SK-N-SH (cell line): ENCODE data around the gene PRKACB. TPM values are rescaled to one million over a fixed set of nuclear protein-coding genes. Genes with fewer than 3 reads are reported as not detected.

Experiments
- CTCF ChIA-PET: fragments of 300-600, 350-600 bp; formaldehyde crosslinking; extraction: SDS; loops from one replicate; lab custom pipeline; 2021; lab: Yijun Ruan, JAX
- POLR2A ChIA-PET: fragments of 350-600 bp; sonication (Branson Sonifier 250); formaldehyde crosslinking; extraction: SDS; loops from one replicate; lab custom pipeline; 2020; ENCODE audit warnings: antibody characterized with exemption, inconsistent platforms; lab: Yijun Ruan, JAX
- DNase-seq: peaks from one replicate; pipeline ENCODE4 v3.0.0; 2012
- H2AFZ ChIP-seq: fragments of 200-600 bp; sonication (generic); 2 replicates; pipeline ENCODE4 v1.8.1; 2016; ENCODE audit warnings: antibody characterized with exemption, mild to moderate bottlenecking, low read depth
- H3F3A ChIP-seq: fragments of 200-600 bp; sonication (generic); replicated peaks from 2 replicates; pipeline ENCODE3; 2016; ENCODE audit warnings: antibody characterized with exemption, mild to moderate bottlenecking; ENCODE audit not compliant: insufficient read depth
- H3K27ac ChIP-seq, 2 experiments: fragments of 200-500 bp in 1 of 2; fragments of 200-600 bp in 1 of 2; sonication (Bioruptor generic) in 1 of 2; sonication (generic), shearing (Covaris generic) in 1 of 2; 2 replicates each; pipeline versions ENCODE4 v1.5.1 to v1.6.1; 2014 to 2016; ENCODE audit warnings: low read depth in 2 of 2, inconsistent platforms in 1 of 2, low read length in 1 of 2, mild to moderate bottlenecking in 1 of 2, mixed read lengths in 1 of 2
- H3K27me3 ChIP-seq: fragments of 200-600 bp; sonication (generic), shearing (Covaris generic); 2 replicates; pipeline ENCODE4 v1.6.1; 2016; ENCODE audit warnings: mixed run types; ENCODE audit not compliant: insufficient read depth
- H3K36me3 ChIP-seq, 2 experiments: fragments of 200-500 bp in 1 of 2; fragments of 200-600 bp in 1 of 2; sonication (Bioruptor generic) in 1 of 2; sonication (generic) in 1 of 2; replicated peaks in 1 of 2; 2 replicates each; pipeline versions ENCODE3 to v1.5.1; 2014 to 2016; ENCODE audit warnings: low read length in 1 of 2, mild to moderate bottlenecking in 1 of 2; ENCODE audit not compliant: insufficient read depth in 2 of 2, control insufficient read depth in 1 of 2
- H3K4me1 ChIP-seq, 2 experiments: fragments of 200-500 bp in 1 of 2; fragments of 200-600 bp in 1 of 2; sonication (Bioruptor generic) in 1 of 2; sonication (generic), shearing (Covaris generic) in 1 of 2; 2 replicates each; pipeline versions ENCODE4 v1.5.1 to v1.6.1; 2014 to 2016; ENCODE audit warnings: low read depth in 1 of 2, low read length in 1 of 2, mixed run types in 1 of 2; ENCODE audit not compliant: insufficient read depth in 2 of 2, control insufficient read depth in 1 of 2
- H3K4me2 ChIP-seq: fragments of 200-600 bp; sonication (generic), shearing (Covaris generic); 2 replicates; pipeline ENCODE4 v1.6.1; 2017; ENCODE audit warnings: mixed run types
- H3K4me3 ChIP-seq, 2 experiments: fragments of 200-500 bp in 1 of 2; fragments of 200-600 bp in 1 of 2; sonication (Bioruptor generic) in 1 of 2; sonication (generic), shearing (Covaris generic) in 1 of 2; 2 replicates each; pipeline versions ENCODE4 v1.5.1 to v1.8.1; 2014 to 2016; ENCODE audit warnings: low read depth in 2 of 2, inconsistent platforms in 1 of 2, low read length in 1 of 2, mild to moderate bottlenecking in 1 of 2, mixed read lengths in 1 of 2, moderate library complexity in 1 of 2
- H3K79me2 ChIP-seq: fragments of 200-600 bp; sonication (generic); 2 replicates; pipeline ENCODE4 v1.8.1; 2017; ENCODE audit warnings: mild to moderate bottlenecking; ENCODE audit not compliant: insufficient read depth
- H3K9ac ChIP-seq: fragments of 200-600 bp; sonication (generic); 2 replicates; pipeline ENCODE4 v1.6.1; 2017; ENCODE audit warnings: mixed run types
- H3K9me2 ChIP-seq: fragments of 200-600 bp; sonication (generic); 2 replicates; pipeline ENCODE4 v1.6.1; 2017; ENCODE audit warnings: mixed run types
- H3K9me3 ChIP-seq: fragments of 200-600 bp; sonication (generic); 2 replicates; pipeline ENCODE4 v1.6.1; 2017; ENCODE audit warnings: mixed run types, mild to moderate bottlenecking, moderate library complexity
- H4K20me1 ChIP-seq: fragments of 200-600 bp; sonication (generic); 2 replicates; pipeline ENCODE4 v1.6.1; 2017; ENCODE audit warnings: mild to moderate bottlenecking, mixed run types; ENCODE audit not compliant: insufficient read depth
- CTCF ChIP-seq: fragments of 200-600 bp; sonication (generic); IDR thresholded peaks from 2 replicates; pipeline ENCODE4 v1.6.1; 2017; ENCODE audit warnings: antibody characterized with exemption, mild to moderate bottlenecking, moderate library complexity
- ELF1 ChIP-seq: IDR thresholded peaks from 2 replicates; pipeline ENCODE4 v1.4.0; 2012
- EP300 ChIP-seq, 2 experiments: IDR thresholded peaks; 2 replicates each; pipeline versions ENCODE4 v1.4.0 to v1.6.1; 2012; ENCODE audit warnings: borderline replicate concordance in 1 of 2, low read depth in 1 of 2, low read length in 1 of 2
- FOXJ3 ChIP-seq: sonication (generic); formaldehyde crosslinking; IDR thresholded peaks from 2 replicates; pipeline ENCODE4 v1.5.1; 2020; ENCODE audit warnings: mild to moderate bottlenecking, missing genetic modification reagents
- GABPA ChIP-seq: IDR thresholded peaks from 2 replicates; pipeline ENCODE4 v1.4.0; 2012; ENCODE audit warnings: low read depth, mild to moderate bottlenecking
- GATA2 ChIP-seq: sonication (generic); formaldehyde crosslinking; IDR thresholded peaks from 2 replicates; pipeline ENCODE4 v1.5.0; 2020; ENCODE audit warnings: mild to moderate bottlenecking, missing genetic modification reagents
- IRF3 ChIP-seq: fragments of 150-350 bp; IDR thresholded peaks from 2 replicates; pipeline ENCODE4 v1.6.1; 2016; ENCODE audit warnings: mild to moderate bottlenecking, low read depth, low read length
- JUND ChIP-seq: IDR thresholded peaks from 2 replicates; pipeline ENCODE4 v1.4.0; 2012
- MAX ChIP-seq: IDR thresholded peaks from 2 replicates; pipeline ENCODE4 v1.4.0; 2012; ENCODE audit warnings: low read depth
- MEF2A ChIP-seq: IDR thresholded peaks from 2 replicates; pipeline ENCODE4 v1.4.0; 2012; ENCODE audit warnings: low read depth, borderline replicate concordance
- PBX3 ChIP-seq: IDR thresholded peaks from 2 replicates; pipeline ENCODE4; 2012
- REST ChIP-seq: IDR thresholded peaks from 2 replicates; pipeline ENCODE4 v1.6.1; 2012; ENCODE audit warnings: mild to moderate bottlenecking, low read depth, low read length, moderate library complexity
- TAF1 ChIP-seq: IDR thresholded peaks from 2 replicates; pipeline ENCODE4 v1.6.1; 2012; ENCODE audit warnings: low read depth, mild to moderate bottlenecking, low read length, moderate library complexity, borderline replicate concordance
- TCF12 ChIP-seq: IDR thresholded peaks from 2 replicates; pipeline ENCODE4 v1.4.0; 2012
- YY1 ChIP-seq: IDR thresholded peaks from 2 replicates; pipeline ENCODE4 v1.4.0; 2012; ENCODE audit warnings: low read depth, mild to moderate bottlenecking
- ZBTB33 ChIP-seq: IDR thresholded peaks from 2 replicates; pipeline ENCODE4 v1.4.0; 2012; ENCODE audit warnings: low read depth, borderline replicate concordance
- WGBS: methylation state at CpG from one replicate; pipeline ENCODE4 v1.1.6; 2017; ENCODE audit warnings: low lambda C conversion rate; 5-methylcytosine and 5-hydroxymethylcytosine counted together
- polyA plus RNA-seq, 3 experiments: library from polyadenylated mRNA; depleted of rRNA; stranded (reverse); fragments of >200 nt; gene quantifications; 2 replicates each; pipeline ENCODE4 v1.2.3, GENCODE V29; 2012

PRKACB gene
- polyA plus RNA-seq, 1 of the 3 experiments (the other 2 are of a cell fraction): 7.5 TPM

GRCh38 chr1:84277343-84278059 is 133.4 kb downstream of the PRKACB start (continued):
- TF ChIP-seq REST: no peak
- TF ChIP-seq, all 33 proteins: peak for 0

- ChIA-PET CTCF (no interaction called here), POLR2A (no interaction called here)
- Histone ChIP-seq H3K4me3 (no peak overlapping the region), H3K4me1 (no peaks in the 10 kb centered on the region), H3K4me2 (no peak overlapping the region), H3K27me3 (no peaks in the 10 kb centered on the region), H3F3A (peaks cover 4% of the 10 kb centered on the region), H3K9ac (no peak overlapping the region), H4K20me1 (no peaks in the 10 kb centered on the region), H3K79me2 (no peaks in the 10 kb centered on the region), H3K36me3 (no peaks in the 10 kb centered on the region), H3K27ac (no peak overlapping the region), H3K9me3 (no peaks in the 10 kb centered on the region), H2AFZ (no peak overlapping the region), H3K9me2 (no peaks in the 10 kb centered on the region)
- TF ChIP-seq GABPA (no peak), EP300 (IDR thresholded peaks at IDR 0.05; ENCODE audit: borderline replicate concordance in 1 of 2, low read depth in 1 of 2, low read length in 1 of 2) (no peak), ZBTB33 (no peak), PBX3 (no peak), IRF3 (no peak), TAF1 (no peak), JUND (no peak), CTCF (no peak), REST (no peak), FOXJ3 (CRISPR knock-in tag) (no peak), ELF1 (no peak), MAX (no peak), YY1 (no peak), TCF12 (no peak), GATA2 (no peak), MEF2A (no peak)
- DNase-seq: no peak
- 60% methylated on average over 7 of the region's 7 CpGs for WGBS
Observed at GRCh38 chr1:84278905-84279304, 134.8 kb downstream of the PRKACB start.
